HG02981 (cell line): ENCODE data around the gene GRM7.

ENCODE experiments used
- ATAC-seq: cut with Tn5 transposase; IDR thresholded peaks from one replicate; pipeline ENCODE4 v1.9.1; 2021; ENCODE audit warnings: mild to moderate bottlenecking, moderate library complexity; ENCODE audit not compliant: unreplicated experiment

The GRM7 gene

GRCh38 chr3:7385635-7386034, 524.7 kb downstream of the GRM7 start:
- no peak for ATAC-seq

- ATAC-seq: no peak
Measured at GRCh38 chr3:7388026-7388425, 527.1 kb downstream of the GRM7 start.

GRCh38 chr3:7392206-7392605, 531.3 kb downstream of the GRM7 start:
- no peak for ATAC-seq

GRCh38 chr3:7393944-7394605, 533.2 kb downstream of the GRM7 start:
- no peak for ATAC-seq

- ATAC-seq: no peak
Measured at GRCh38 chr3:7396534-7396933, 535.6 kb downstream of the GRM7 start.

- no peak for ATAC-seq
Measured at GRCh38 chr3:7397097-7397496, 536.2 kb downstream of the GRM7 start.

- ATAC-seq: no peak
Measured at GRCh38 chr3:7400360-7400759, 539.4 kb downstream of the GRM7 start.

- no peak for ATAC-seq
Measured at GRCh38 chr3:7401418-7401817, 540.5 kb downstream of the GRM7 start.

GRCh38 chr3:7407107-7407506, 546.2 kb downstream of the GRM7 start:
- no peak for ATAC-seq

- no peak for ATAC-seq
Measured at GRCh38 chr3:7410782-7411181, 549.9 kb downstream of the GRM7 start.

GRCh38 chr3:7421065-7421464, 560.1 kb downstream of the GRM7 start:
- no peak for ATAC-seq

GRCh38 chr3:7423036-7423435, 562.1 kb downstream of the GRM7 start:
- no peak for ATAC-seq

GRCh38 chr3:7423995-7424394, 563.1 kb downstream of the GRM7 start:
- no peak for ATAC-seq

- ATAC-seq: no peak
Measured at GRCh38 chr3:7428206-7428718, 567.3 kb downstream of the GRM7 start.

- no peak for ATAC-seq
Measured at GRCh38 chr3:7432610-7433009, 571.7 kb downstream of the GRM7 start.

- ATAC-seq: no peak
Measured at GRCh38 chr3:7433073-7433472, 572.2 kb downstream of the GRM7 start.

GRCh38 chr3:7436542-7436941, 575.6 kb downstream of the GRM7 start:
- ATAC-seq: no peak

GRCh38 chr3:7437231-7437630, 576.3 kb downstream of the GRM7 start:
- no peak for ATAC-seq

GRCh38 chr3:7439101-7439680, 578.3 kb downstream of the GRM7 start:
- no peak for ATAC-seq

- ATAC-seq: no peak
Measured at GRCh38 chr3:7444886-7445285, 584.0 kb downstream of the GRM7 start.

GRCh38 chr3:7445331-7445730, 584.4 kb downstream of the GRM7 start:
- ATAC-seq: no peak

GRCh38 chr3:7447197-7447769, 586.4 kb downstream of the GRM7 start:
- ATAC-seq: peak; percentile 100
